Endothelial cell of umbilical vein (primary cell): ENCODE data around the gene DNAJC7. TPM values are rescaled to one million over a fixed set of nuclear protein-coding genes. Genes with fewer than 3 reads are reported as not detected.

Source experiments
- BruUV-seq: library from RNA; stranded (reverse); fragments of 400-500 nt; replicated peaks from 2 replicates; lab custom pipeline; 2021; lab: Mats Ljungman, UMichigan
- CTCF ChIA-PET: fragments of 300-600, 350-600 bp; sonication (Branson Sonifier 250); formaldehyde crosslinking; loops from one replicate; lab custom pipeline; 2021; ENCODE audit warnings: antibody characterized with exemption, inconsistent platforms; lab: Charles Lee
- POLR2A ChIA-PET: fragments of 300-600, 350-600 bp; sonication (Branson Sonifier 250); formaldehyde crosslinking; loops from one replicate; lab custom pipeline; 2021; ENCODE audit warnings: antibody characterized with exemption, inconsistent platforms; lab: Charles Lee
- DNase-seq: peaks from one replicate; pipeline ENCODE4 v3.0.0-alpha.2; 2011; ENCODE audit warnings: low read depth, low spot score
- FAIRE-seq: peaks from 2 replicates; lab custom pipeline; 2011; peaks lifted over from hg19 to GRCh38; lab: Jason Lieb, UNC
- H2AFZ ChIP-seq: 2 replicates; pipeline ENCODE4 v1.6.0; 2012; ENCODE audit warnings: low read depth, low read length, control low read depth, inconsistent platforms
- H3K27ac ChIP-seq: 2 replicates; pipeline ENCODE4 v1.5.1; 2011; ENCODE audit warnings: low read depth, mild to moderate bottlenecking, control low read depth, low read length, moderate library complexity; ENCODE audit not compliant: insufficient read depth
- H3K27me3 ChIP-seq, 2 experiments: 2 replicates each; pipeline versions ENCODE4 v1.6.0 to v1.6.1; 2011; ENCODE audit warnings: low read length in 2 of 2, mixed read lengths in 1 of 2; ENCODE audit not compliant: control insufficient read depth in 2 of 2, insufficient read depth in 2 of 2
- H3K36me3 ChIP-seq, 2 experiments: 2 replicates in 1 of 2; 3 replicates in 1 of 2; pipeline ENCODE4 v1.5.1; 2011; ENCODE audit warnings: low read length in 2 of 2, mild to moderate bottlenecking in 1 of 2, moderate library complexity in 1 of 2; ENCODE audit not compliant: control insufficient read depth in 2 of 2, insufficient read depth in 2 of 2; ENCODE audit errors: extremely low read depth in 1 of 2
- H3K4me1 ChIP-seq: 3 replicates; pipeline ENCODE4 v1.5.1; 2011; ENCODE audit warnings: mild to moderate bottlenecking, low read length; ENCODE audit not compliant: control insufficient read depth, insufficient read depth; ENCODE audit errors: extremely low read depth
- H3K4me2 ChIP-seq: 2 replicates; pipeline ENCODE4 v1.6.1; 2011; ENCODE audit warnings: low read length, control low read depth, mixed read lengths; ENCODE audit not compliant: insufficient read depth
- H3K4me3 ChIP-seq, 3 experiments: fragments of 200-600 bp in 1 of 3; sonication (generic), shearing (Covaris generic) in 1 of 3; replicated peaks in 1 of 3; 2 replicates each; pipeline ENCODE4 v1.5.1; 2011 to 2016; ENCODE audit warnings: control low read depth in 3 of 3, low read length in 3 of 3, mild to moderate bottlenecking in 2 of 3, inconsistent platforms in 1 of 3, low read depth in 1 of 3, moderate library complexity in 1 of 3; ENCODE audit not compliant: insufficient read depth in 1 of 3
- H3K79me2 ChIP-seq: 2 replicates; pipeline ENCODE4 v1.6.0; 2012; ENCODE audit warnings: low read length, inconsistent platforms; ENCODE audit not compliant: control insufficient read depth, insufficient read depth
- H3K9ac ChIP-seq: replicated peaks from 2 replicates; pipeline ENCODE3; 2011; ENCODE audit warnings: low read length, control low read depth; ENCODE audit not compliant: insufficient read depth; ENCODE audit errors: extremely low read depth
- H3K9me1 ChIP-seq: replicated peaks from 3 replicates; pipeline ENCODE4 v1.6.0; 2011; ENCODE audit warnings: mild to moderate bottlenecking, low read length; ENCODE audit not compliant: control insufficient read depth, insufficient read depth; ENCODE audit errors: extremely low read depth
- H3K9me3 ChIP-seq: replicated peaks from 2 replicates; pipeline ENCODE4 v1.5.1; 2012; ENCODE audit warnings: low read length, inconsistent platforms; ENCODE audit not compliant: control insufficient read depth, insufficient read depth
- H4K20me1 ChIP-seq: replicated peaks from 2 replicates; pipeline ENCODE3; 2011; ENCODE audit warnings: mild to moderate bottlenecking, low read length; ENCODE audit not compliant: control insufficient read depth, insufficient read depth; ENCODE audit errors: extremely low read depth
- EZH2 ChIP-seq: IDR thresholded peaks from 2 replicates; pipeline ENCODE4 v1.6.1; 2012; ENCODE audit warnings: borderline replicate concordance, low read depth, mild to moderate bottlenecking, moderate library complexity, low read length, inconsistent platforms; ENCODE audit not compliant: severe bottlenecking
- FOS ChIP-seq: IDR thresholded peaks from 2 replicates; pipeline ENCODE4 v1.6.1; 2011; ENCODE audit warnings: mild to moderate bottlenecking, low read length, moderate library complexity, borderline replicate concordance; ENCODE audit not compliant: insufficient read depth
- GATA2 ChIP-seq: IDR thresholded peaks from 2 replicates; pipeline ENCODE4 v1.7.0; 2011; ENCODE audit warnings: low read depth, mild to moderate bottlenecking, moderate library complexity, mixed read lengths, low read length; ENCODE audit not compliant: insufficient read length, insufficient read depth
- JUN ChIP-seq: IDR thresholded peaks from 2 replicates; pipeline ENCODE4 v1.6.1; 2011; ENCODE audit warnings: borderline replicate concordance, low read depth; ENCODE audit not compliant: insufficient read length, insufficient read depth
- MYC ChIP-seq: IDR thresholded peaks from one replicate; pipeline ENCODE4 v1.6.1; 2011; ENCODE audit warnings: mild to moderate bottlenecking, low read depth, low read length
- POLR2A ChIP-seq: IDR thresholded peaks from 2 replicates; pipeline ENCODE4 v1.6.1; 2012; ENCODE audit warnings: low read depth, mild to moderate bottlenecking, control low read depth, low read length
- POLR2AphosphoS5 ChIP-seq: IDR thresholded peaks from 2 replicates; pipeline ENCODE4 v1.6.1; 2012; ENCODE audit warnings: low read depth, mild to moderate bottlenecking, control low read depth, low read length, moderate library complexity; ENCODE audit not compliant: insufficient read depth
- dilution Hi-C: fragments of 300-500 bp; cut with MboI; formaldehyde crosslinking; loops from one replicate; pipeline ENCODE4 v1.15.0; 2019; ENCODE audit warnings: low sequenced_read_pairs; ENCODE audit not compliant: extremely low pct_ligation_motif_present
- intact Hi-C: fragments of 100-400 bp; cut with micrococcal nuclease; formaldehyde crosslinking; loops from one replicate; pipeline ENCODE4 v1.10.0; 2022
- polyA plus RNA-seq, 4 experiments: library from polyadenylated mRNA; depleted of rRNA in 3 of 4; stranded (reverse) in 3 of 4; unstranded in 1 of 4; fragments of >200 nt; gene quantifications; 2 replicates each; pipeline versions ENCODE4 v1.2.1 to v1.2.3, GENCODE V29; 2011 to 2012; ENCODE audit warnings: missing spikeins in 1 of 4
- total RNA-seq: library from RNA; stranded (reverse); gene quantifications from 2 replicates; pipeline ENCODE4 v1.2.3, GENCODE V29; 2021
- TF ChIP-seq, protein P1 (sequence below): IDR thresholded peaks from 2 replicates; pipeline ENCODE4 v1.6.1; 2011; ENCODE audit not compliant: insufficient read depth, insufficient read length
- TF ChIP-seq, protein P2 (sequence below), 2 donors: IDR thresholded peaks; 1 replicate in 1 of 2; 2 replicates in 1 of 2; pipeline ENCODE4 v1.5.1; 2011; ENCODE audit warnings: low read length in 2 of 2, mild to moderate bottlenecking in 2 of 2, moderate library complexity in 2 of 2, control low read depth in 1 of 2, inconsistent platforms in 1 of 2, low read depth in 1 of 2; ENCODE audit not compliant: insufficient read depth in 1 of 2; ENCODE audit errors: extremely low read depth in 1 of 2

DNAJC7 gene
- total and polyA plus RNA-seq, 2 donors (not counting 3 experiments of a cell fraction or from before 2014, with no cell fraction given): 19.8 to 111 TPM

DNA sequence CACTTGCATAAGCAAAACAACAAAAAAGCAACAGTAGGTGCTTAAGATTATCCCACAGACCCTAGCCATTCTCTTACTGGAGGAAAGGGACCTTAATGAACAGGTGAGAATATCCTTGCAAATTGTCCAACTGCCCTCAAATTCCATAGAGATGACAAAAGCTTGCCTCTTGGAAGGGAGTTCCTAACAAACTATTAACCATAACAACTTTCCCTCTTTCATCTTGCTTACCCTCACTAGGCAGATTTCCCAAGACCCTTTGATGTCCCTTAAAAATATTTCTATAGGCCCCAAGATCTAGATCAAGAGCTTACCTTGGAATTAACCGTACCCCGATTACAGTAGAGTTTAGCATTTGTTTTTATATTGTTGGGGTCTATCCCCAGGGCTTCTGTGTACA is 28.8 kb downstream of the DNAJC7 start:
- no peaks in the 10 kb centered on the region for H3K27me3 ChIP-seq
- no peaks in the 10 kb centered on the region for H3K9me3 ChIP-seq
- ChIA-PET CTCF (interaction anchor here (1.8 kb wide), 2 partner anchors 8 to 14 kb away, joined by 3 to 4 read pairs; no protein-coding TSS in a partner anchor), POLR2A (interaction anchor here (0.6 kb wide), 1 partner anchor 19 kb away, joined by 8 read pairs; no protein-coding TSS in a partner anchor)
- peaks cover 30 to 44% of the 10 kb centered on the region in 2 experiments for H3K36me3 ChIP-seq
- no peak overlapping the region for H2AFZ ChIP-seq
- H3K4me2 ChIP-seq: no peak overlapping the region
- TF ChIP-seq EZH2 (no peak), GATA2 (no peak), MYC (no peak), POLR2A (no peak), FOS (no peak), JUN (no peak), POLR2AphosphoS5 (no peak)
- TF ChIP-seq, protein P1, sequence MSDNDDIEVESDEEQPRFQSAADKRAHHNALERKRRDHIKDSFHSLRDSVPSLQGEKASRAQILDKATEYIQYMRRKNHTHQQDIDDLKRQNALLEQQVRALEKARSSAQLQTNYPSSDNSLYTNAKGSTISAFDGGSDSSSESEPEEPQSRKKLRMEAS: no peak
- TF ChIP-seq, protein P2, sequence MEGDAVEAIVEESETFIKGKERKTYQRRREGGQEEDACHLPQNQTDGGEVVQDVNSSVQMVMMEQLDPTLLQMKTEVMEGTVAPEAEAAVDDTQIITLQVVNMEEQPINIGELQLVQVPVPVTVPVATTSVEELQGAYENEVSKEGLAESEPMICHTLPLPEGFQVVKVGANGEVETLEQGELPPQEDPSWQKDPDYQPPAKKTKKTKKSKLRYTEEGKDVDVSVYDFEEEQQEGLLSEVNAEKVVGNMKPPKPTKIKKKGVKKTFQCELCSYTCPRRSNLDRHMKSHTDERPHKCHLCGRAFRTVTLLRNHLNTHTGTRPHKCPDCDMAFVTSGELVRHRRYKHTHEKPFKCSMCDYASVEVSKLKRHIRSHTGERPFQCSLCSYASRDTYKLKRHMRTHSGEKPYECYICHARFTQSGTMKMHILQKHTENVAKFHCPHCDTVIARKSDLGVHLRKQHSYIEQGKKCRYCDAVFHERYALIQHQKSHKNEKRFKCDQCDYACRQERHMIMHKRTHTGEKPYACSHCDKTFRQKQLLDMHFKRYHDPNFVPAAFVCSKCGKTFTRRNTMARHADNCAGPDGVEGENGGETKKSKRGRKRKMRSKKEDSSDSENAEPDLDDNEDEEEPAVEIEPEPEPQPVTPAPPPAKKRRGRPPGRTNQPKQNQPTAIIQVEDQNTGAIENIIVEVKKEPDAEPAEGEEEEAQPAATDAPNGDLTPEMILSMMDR (IDR thresholded peaks at IDR 0.05; ENCODE audit: extremely low read depth in 1 of 2, insufficient read depth in 1 of 2, low read depth in 1 of 2, low read length in 2 of 2): no peak
- FAIRE-seq (no peak), DNase-seq (no peak)
- no peak overlapping the region for H3K4me3 ChIP-seq
- H3K79me2 ChIP-seq: no peaks in the 10 kb centered on the region
- intact Hi-C loops (no loop called here), dilution Hi-C loops (no loop called here)
- no TSS peak for BruUV-seq
- no peaks in the 10 kb centered on the region for H3K9me1 ChIP-seq
- H3K4me1 ChIP-seq: no peaks in the 10 kb centered on the region
- H3K27ac ChIP-seq: no peak overlapping the region
- H4K20me1 ChIP-seq: no peaks in the 10 kb centered on the region
- no peak overlapping the region for H3K9ac ChIP-seq
